CMK (cell line): ENCODE measurements around the gene FN3K.
A peak's percentile ranks its signal among the peaks of the same experiment; 100 is the strongest.

Source experiments
- DNase-seq: peaks from one replicate; pipeline ENCODE4 v3.0.0-alpha.2; 2010; ENCODE audit warnings: low read depth

FN3K gene

DNA sequence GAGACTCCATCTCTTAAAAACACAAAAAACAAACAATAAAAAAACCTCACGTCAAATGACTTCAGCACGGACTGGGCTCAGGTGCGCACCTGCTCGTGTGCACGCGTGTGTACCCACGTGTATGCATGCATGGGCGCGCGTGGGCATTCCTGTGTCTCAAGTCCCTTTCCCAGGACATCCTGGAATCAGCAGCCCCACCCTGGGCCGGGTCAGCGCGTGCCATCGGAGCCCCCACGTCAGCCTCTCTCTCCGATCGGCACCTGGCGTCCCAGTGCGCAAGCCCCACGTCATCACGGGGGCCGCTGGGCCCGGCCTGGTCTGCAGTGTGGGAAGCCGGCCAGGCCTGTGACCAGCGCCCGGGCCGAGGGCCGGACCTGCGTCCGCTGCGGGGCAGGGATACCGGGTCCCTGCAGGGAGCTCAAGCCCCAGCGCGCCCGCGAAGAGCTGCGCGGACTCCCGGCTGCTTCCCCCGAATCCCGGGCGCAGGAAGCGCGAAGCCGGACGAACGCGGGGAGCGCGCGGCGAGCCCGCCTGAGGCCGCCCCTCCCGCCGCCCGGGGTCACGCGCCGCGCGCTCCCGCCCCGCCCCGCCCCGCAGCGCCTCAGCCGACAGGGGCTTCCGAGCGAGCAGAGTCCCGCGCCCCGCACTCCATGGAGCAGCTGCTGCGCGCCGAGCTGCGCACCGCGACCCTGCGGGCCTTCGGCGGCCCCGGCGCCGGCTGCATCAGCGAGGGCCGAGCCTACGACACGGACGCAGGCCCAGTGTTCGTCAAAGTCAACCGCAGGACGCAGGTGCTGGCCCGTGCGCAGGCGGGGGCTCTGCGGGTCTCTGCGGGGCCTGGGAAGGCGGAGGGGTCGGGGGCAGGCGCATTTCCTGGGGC, at the start of gene FN3K:
TSS of gene FN3K (plus strand) at position 629 of the 880 bp plus-strand sequence. CDS start at position 651, 22 bp downstream.
- no peak for DNase-seq

DNA sequence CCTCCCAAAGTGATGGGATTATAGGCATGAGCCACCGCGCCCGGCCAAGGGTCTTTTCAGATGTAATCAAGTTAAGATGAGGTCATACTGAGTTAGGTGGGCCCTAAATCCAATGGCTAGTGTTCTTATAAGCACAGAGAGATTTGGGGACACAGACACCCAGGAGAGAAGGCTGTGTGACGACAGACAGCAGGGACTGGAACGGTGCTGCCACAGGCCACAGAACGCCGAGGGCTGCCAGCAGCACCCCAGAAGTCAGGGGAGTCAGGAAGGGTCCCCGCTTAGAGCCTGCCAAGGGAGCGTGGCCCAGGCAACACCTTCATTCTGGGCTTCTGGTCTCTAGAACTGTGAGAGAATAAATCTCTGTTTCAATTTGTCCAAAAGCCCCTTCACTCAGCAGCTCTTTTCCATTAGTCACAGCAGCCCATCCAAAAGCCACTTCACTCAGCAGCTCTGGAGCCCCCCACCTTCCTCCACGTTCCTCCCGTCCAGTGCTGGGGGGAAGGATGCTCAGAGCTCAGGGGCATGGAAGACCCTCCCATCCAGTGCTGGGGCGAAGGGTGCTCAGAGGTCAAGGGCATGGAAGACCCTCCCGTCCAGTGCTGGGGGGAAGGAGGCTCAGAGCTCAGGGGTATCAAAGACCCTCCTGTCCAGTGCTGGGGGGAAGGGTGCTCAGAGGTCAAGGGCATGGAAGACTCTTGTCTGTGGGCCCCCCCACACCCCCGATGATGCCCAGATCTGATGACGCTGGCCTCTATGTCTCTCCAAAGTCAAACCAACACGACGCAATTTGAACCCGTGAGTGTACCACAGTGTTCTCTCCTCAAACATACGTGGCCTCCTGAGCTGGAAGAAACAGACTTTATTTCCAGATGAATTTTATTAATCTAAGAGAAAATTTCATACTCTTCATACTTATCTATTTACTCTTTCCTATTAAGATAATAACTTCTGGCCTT, 48.8 kb upstream of the FN3K start:
- no peak for DNase-seq

DNA sequence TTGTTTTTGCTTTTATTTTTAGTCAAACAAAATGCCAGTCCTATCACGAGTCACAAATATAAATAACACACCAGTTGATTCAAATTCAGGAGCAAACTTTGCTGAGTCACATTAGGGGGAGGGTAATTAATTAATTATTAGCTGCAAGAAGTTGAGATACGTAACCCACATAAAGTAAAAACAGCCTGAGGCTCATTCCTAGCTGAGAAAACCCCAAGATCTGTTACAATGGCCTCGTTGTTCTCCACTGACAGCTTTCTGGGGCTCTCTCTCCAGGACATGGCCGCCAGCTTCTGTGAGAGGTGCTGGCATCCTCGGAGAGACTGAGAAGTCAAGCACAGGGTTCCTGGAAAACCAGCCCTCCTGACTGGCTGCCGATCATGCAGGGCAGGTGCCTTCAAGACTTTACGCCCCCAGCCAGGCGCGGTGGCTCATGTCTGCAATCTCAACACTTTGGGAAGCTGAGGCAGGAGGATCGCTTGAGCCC, 48.0 kb upstream of the FN3K start:
- DNase-seq, result no peak

DNA sequence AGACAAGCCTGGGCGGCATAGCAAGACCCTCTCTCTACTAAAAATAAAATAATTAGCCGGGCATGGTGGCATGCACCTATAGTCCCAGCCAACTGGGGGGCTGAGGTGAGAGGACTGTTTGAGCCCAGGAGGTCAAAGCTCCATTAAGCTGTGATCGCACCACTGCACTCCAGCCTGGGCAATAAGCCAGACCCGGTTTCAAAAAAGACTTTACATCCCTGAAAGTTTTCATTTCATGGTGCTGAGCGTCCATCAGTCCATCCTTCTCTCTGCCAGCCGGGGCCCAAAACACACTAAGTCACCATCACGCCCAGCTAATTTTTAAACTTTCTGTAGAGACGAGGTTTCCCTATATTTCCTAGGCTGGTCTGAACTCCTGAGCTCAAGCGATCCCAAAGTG, 47.5 kb upstream of the FN3K start:
- no peak for DNase-seq

DNA sequence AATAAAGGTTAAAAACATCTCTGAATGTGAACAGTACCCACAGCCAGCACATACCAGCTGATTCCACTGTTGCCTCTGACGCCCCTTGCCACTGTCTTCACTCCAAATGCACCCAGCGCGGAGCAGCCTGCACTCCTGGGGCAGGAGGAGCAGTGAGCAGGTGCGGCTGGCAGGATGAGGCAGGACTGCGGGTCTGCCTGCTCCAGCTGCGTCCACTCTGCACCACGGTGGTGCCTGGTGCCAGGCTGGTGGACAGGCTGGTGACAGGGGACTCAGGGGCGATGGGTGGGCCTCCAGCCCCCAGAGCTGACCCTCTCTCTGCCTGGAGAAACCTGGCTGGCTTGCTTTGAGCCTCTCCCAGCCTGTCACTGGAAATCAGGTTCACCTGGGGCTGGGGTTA, 46.3 kb upstream of the FN3K start:
- no peak for DNase-seq

DNA sequence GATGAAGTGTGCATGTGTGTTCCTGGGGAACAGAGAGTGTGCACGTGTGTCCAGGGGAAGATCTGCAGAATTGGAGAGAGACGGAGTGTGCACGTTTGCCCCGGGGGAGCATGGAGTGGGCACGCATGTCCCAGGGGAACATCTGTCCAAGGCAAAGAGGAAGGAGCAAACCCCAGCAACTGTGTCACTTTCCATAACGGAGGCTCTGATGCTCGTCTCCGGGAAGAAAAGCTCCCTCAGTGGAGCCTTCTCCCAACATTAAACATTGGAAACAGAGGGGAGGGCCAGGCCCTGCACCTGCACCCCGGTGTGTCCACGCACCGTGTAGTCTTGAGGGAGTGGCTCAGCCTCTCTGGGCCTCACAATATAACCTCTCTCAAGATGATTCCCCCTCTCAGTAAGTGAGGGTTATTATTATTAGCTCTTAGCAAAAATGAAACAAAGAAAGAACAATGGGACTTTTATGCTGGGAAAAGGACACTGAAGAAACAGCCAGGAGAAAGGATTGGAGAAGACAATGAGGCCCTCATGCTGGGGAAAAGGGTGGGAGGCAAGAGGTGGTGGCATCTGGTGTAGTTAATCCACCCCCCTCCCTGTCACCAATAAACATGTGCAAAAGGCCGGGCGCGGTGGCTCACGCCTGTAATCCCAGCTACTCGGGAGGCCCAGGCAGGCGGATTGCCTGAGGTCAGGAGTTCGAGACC, 44.5 kb upstream of the FN3K start:
- no peak for DNase-seq

DNA sequence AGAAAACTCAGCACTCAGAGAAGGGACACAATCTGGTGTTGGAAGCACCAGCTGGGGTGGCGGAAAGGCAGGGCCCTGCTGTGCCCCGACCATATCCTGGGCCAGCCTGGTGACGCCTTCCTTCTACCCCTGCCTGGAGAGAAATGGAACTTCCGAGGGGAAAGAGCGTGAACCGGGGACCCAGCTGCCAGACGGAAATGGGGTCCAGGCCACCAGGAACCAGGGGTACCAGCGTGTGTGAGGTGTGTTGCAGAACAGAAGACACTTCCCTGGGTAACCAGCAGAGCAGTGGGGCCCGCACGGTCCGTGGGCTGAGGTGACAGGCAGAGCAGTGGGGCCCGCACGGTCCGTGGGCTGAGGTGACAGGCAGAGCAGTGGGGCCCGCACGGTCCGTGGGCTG, 43.7 kb upstream of the FN3K start:
- no peak for DNase-seq

DNA sequence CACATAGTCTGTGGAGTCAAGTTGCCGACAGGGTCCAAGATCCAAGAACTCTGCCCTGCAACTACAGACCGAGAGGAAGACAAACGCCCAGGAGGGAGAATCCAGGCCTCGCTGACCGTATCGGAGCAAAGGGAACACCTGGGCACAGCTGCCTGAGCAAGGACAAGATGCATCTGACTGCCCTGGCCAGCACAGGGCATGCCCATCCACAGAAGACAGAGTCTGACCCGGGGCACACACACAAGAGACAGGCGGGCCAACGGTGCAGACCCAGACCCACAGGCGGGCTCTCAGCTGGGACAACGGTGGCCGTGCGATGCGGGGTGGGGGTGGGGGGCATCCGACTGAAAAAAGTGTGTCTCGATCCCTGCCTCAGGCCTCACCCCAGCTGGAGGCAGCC, 43.1 kb upstream of the FN3K start:
- no peak for DNase-seq

DNA sequence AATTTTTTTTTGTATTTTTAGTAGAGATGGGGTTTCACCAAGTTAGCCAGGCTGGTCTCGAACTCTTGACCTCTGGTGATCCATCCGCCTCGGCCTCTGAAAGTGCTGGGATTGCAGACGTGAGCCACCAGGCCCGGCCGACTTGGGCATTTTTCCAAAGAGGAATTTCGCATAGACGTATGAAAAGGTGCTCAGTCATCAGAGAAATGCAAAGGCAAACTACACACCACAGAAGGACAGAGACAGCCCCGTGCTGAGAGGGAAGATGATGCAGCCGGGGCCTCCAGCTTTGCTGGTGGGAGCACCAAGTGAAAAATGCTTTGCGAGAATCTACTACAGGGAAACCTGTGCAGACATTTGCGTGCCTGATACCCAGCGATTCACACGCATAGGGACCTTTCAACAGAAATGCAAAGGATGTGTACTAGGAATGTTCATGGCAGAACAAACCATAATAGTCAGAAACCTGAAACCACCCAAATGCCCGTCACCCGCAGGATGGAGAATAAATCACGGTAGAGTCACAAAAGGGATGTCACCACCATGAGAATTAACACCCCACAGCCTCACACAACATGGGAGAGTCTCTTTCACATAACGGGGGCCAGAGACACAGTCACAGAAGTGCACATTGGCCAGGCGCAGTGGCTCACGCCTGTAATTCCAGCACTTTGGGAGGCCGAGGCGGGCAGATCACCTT, 42.1 kb upstream of the FN3K start:
- no peak for DNase-seq

DNA sequence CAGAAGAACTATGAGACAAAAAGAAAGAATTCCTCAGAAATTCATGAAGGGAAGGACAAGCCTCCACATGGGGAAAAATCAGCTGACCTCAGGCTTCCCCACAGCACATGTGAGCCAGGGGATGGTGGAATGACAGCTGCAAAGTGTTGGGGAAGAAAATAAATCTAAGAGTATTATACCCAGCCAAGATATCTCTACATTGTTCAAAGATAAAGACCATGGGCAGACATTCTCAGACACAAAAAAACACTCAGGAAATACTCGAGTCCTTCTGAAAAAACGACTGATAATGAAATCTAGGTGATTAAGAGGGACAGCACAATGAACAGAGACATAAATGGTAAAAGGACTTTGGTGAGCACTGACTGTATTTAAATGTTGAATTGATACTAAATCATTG, 40.8 kb upstream of the FN3K start:
- no peak for DNase-seq

DNA sequence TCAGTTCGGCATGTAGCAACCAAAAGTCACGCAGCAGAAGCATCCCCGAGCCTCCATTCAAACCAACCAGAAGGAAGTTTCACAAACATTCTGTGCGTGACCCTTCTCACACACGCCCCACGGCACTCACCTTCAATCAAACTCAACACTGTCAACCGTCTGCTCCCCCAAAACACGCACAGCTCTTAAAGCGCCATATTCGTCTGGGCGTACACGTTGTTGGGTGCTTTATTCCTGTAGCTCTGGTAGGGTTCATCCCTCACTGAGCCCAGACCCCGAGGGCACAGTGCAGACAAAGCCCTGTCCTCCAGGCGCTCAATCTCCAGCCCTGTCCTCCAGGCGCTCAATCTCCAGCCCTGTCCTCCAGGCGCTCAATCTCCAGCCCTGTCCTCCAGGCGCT, 39.2 kb upstream of the FN3K start:
- no peak for DNase-seq

DNA sequence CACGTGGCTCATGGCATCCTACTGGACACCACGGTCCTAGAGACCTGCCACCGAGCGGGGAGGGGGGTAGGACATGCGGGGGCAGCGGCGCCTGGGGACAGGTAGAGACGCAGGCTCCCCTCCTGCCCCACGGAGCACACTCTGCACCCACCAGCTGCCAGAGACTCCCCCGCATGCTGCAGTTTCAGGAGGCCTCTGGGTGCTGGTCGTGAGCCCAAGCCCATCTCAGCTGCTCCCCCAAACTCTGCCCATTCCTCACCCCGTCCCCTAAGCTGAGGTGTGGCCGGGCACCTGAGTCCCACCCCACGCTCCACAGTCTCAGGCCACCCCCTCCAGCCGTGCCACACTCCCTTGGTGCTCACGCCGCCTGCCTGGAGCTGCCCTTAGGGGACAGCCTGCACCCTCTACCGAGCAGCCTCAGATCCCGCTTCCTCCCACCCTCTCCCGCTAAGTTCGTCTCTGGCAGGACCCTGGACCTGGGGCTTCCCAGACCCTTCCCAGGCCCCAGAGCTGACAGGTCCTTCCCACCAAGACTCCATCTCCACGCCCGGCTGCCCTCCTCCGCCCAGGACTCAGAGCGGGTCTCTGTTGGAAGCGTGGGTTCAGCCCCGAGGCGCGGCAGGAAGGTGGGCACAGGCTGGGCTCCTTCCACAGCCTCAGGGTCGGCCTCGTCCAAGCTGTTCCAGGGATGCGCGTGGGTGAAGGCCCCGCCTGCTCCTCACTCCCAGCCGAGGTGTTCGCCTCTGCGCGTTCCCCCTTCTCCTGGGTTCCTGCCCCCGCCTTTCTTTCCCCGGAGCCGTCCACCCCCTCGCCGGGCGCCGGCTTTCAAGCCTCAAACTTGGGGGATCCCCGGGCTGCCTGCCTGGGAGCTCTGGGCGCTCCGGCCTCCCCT, 38.3 kb upstream of the FN3K start:
- DNase-seq, result no peak

DNA sequence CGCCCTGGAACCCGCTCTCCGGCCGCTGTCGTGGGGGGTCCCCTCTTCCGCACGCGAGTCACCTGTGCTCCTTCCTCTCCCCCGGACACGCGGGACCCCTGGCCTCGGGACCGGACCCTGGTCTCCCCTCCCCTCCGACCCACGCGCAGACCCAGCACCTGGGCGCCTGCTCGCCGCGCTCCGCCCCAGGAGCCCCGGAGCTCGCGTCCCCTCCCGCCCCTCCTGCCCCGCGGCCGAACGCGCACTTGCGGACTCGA, 37.7 kb upstream of the FN3K start:
- no peak for DNase-seq

DNA sequence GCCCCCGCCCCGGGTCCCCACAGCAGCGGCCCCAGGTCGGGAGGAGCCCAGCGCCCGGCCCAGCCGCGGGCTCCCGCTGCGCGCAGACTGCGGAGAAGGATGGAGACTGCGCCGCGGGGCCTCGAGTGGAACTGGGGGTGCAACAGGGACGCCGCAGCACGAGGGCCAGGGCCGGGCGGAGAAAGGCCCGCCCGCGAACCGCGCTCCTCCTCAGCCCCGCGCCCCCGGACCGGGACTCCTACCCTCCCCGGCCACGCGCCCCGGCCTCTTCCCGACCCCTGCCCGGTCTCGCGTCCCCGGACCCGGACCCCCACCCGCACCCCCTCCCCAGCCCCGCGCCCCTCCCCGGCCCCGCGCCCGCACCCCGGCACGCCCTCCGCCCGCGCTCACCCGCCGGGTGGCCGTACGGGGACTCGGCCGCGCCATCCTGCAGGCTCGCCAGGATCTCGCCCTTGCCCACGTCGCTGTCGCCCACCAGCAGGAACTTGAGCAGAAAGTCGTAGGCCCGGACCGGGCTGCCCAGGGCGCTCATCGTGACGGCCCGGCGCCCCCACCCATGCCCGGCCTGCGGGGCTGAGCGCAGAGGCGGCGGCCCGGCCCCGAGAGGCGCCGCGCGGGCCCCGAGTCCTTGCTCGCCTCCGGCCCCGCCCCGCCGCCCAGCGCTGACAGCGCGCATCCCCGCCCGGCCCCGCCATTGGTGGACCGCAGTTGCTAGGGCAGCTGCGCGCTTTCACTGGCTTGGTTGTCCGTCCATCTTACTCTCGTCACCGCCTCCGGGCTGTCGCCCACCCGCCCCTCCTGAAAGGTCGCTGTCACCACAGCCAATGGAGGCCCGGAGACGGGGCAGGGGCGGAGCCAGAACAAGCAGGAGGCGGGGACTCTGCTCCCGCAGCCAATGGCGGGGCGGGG, 37.1 kb upstream of the FN3K start, which contains the start of gene RAB40B:
TSS of gene RAB40B (minus strand) at position 634 of the 909 bp plus-strand sequence. CDS start at position 532, 102 bp downstream.
- peak; percentile 94 for DNase-seq

DNA sequence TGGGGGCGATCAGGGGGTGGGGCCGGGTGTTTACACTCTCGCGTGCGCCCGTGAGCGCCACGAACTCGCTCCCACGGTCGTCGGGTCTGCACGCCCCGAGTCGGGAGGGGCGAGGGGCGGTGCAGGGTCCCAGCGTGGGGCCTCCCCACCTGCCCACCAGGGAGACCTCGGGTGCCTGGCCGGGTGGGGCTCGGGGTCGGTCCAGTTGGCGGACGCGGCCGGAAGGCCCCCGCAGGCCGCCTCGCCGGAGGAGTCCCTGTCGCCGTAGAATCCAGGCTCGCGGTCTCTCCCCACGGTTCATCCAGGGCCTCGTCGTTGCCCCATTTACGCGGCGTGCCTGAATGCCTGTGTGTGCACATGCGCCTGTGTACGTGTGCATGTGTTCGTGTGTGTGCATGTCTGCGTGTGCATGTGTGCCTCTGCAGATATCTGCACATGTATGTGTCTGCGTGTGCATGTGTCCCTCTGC, 36.4 kb upstream of the FN3K start:
- DNase-seq, result no peak

DNA sequence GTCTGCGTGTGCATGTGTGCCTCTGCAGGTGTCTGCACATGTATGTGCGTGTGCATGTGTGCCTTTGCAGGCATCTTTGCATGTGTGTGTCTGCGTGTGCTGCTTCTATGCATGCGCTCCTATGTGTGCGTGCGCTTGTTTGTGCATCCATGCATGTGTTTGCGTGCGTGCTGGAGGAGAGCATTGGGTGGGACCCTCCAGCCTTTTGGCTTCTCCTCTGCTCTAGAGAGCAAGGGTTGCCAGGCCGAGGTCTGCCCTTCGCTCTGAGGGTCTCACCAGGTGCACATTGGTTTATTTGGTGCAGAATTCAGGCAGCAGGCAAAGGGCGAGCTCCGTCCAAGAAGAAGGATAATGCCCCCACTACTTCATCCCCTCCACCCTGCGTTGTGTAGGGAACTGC, 35.9 kb upstream of the FN3K start:
- no peak for DNase-seq

DNA sequence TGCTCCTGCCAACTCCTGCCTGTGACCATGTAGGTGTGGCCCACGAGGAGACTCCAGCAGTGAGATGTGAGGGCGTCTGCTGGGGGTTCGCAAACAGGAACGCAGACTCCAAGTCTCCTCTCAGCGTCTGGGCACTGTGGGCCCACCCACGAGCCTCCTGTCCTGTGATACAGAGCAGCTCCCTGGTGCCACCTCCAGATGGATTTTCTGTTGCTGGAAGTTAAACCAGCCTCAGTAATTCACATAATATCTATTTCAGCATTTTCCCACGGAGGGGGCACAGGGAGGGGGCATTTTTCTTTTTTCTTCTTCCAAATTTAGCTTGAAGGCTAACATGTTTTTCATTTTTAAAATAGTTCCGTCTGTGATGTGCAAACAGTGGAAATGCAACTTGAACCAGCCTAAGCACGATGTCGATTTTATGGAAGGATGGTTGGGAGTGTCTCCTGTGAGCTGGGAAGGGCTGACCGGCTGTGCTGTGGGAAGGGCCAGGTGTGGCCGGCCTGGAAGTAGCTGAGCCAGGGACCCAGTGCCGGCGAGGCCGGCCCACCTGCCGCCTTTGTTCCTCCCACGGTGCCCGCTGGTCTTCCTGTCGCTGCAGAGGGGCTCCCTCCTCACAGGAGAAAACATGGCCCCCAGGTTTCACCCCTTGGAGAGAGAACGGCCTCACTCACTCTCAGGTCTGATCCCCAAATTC, 33.0 kb upstream of the FN3K start:
- no peak for DNase-seq

DNA sequence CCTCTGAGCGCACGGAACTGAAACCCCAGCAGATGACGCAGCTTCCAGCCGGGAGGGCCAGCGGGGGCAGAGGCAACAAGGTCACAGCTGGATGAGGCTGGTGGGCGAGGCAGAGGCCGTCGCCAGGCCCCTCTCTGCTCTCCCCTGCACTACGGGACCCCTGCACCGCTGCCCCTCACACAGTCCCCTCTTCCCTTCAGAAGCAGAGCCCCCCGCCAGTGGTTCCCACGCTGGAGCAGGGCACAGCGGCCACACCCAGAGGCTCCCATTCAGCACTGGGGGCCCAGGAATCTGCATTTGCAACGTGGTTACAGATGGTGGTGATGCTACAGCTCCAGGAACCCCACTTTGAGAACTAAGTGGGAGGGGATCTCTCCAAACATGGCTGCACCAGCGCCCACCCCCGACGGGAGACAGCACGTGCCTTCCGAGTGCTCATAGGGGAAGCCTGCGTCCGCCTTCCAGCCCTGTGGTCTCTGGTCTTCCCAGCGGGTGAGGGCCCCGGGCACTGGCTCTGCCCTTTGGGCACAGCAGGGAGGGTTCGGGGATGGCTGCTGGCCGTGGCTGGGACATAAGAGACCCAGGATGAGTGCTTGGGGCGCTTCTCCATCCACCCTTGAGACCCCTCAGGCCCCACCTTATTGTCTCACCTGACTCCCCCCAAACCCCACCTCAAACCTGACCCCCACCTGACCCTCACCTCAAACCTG, 32.2 kb upstream of the FN3K start:
- DNase-seq, result no peak
